Activated CD4-positive, alpha-beta memory T cell treated with anti-CD3 and anti-CD28 coated beads for 36 hours (primary cell): ENCODE measurements around the gene CFAP107. TPM values are rescaled to one million over a fixed set of nuclear protein-coding genes. Genes with fewer than 3 reads are reported as not detected.

Source experiments
- CTCF ChIA-PET: fragments of 350-600 bp; sonication (Branson Sonifier 250); formaldehyde crosslinking; loops from one replicate; lab custom pipeline; 2021; ENCODE audit warnings: antibody characterized with exemption, inconsistent platforms; lab: Charles Lee
- POLR2A ChIA-PET: fragments of 350-600 bp; sonication (Branson Sonifier 250); formaldehyde crosslinking; loops from one replicate; lab custom pipeline; 2021; ENCODE audit warnings: antibody characterized with exemption; lab: Charles Lee
- DNase-seq: peaks from one replicate; pipeline ENCODE4 v3.0.0-alpha.2; 2020
- H3K27ac Mint-ChIP-seq: one replicate; pipeline ENCODE4 v1.8.0; 2021; ENCODE audit warnings: mixed read lengths
- H3K27me3 Mint-ChIP-seq: one replicate; pipeline ENCODE4 v1.8.0; 2021; ENCODE audit warnings: mixed read lengths
- H3K36me3 Mint-ChIP-seq: one replicate; pipeline ENCODE4 v1.8.0; 2021; ENCODE audit warnings: mixed read lengths
- H3K4me1 Mint-ChIP-seq: one replicate; pipeline ENCODE4 v1.8.0; 2021; ENCODE audit warnings: low read depth, mixed read lengths
- H3K4me3 Mint-ChIP-seq: one replicate; pipeline ENCODE4 v1.8.0; 2021; ENCODE audit warnings: mild to moderate bottlenecking, mixed read lengths
- H3K9me3 Mint-ChIP-seq: one replicate; pipeline ENCODE4 v1.8.0; 2021; ENCODE audit warnings: mixed read lengths
- intact Hi-C: fragments of 100-400 bp; cut with micrococcal nuclease; formaldehyde crosslinking; loops from one replicate; pipeline ENCODE4 v1.15.1; 2023
- total RNA-seq, 2 experiments: library from RNA; stranded (reverse); gene quantifications; one replicate each; pipeline ENCODE4 v1.2.3, GENCODE V29; 2021

CFAP107 gene
- total RNA-seq, 2 experiments from 2014 or later: not detected

DNA sequence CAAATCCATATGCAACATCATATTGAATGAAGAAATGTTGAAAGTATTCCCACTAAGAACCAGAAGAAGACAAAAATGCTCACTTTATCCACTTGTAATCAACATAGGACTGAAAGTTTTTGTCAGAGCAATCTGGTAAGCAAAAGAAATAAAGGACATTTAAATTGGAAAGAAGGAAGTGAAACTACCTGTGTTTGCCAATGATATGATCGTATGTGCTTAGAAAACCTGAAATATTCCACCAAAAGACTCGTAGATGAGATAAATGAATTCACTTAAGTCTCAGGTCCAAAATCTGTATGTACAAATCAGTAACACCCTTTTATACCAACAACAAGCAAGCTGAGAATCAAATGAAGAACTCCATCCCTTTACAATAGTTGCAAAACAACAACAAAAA lies 53.7 kb downstream of the CFAP107 start:
- Mint-ChIP-seq H3K36me3 (no peaks in the 10 kb centered on the region), H3K9me3 (peaks cover 4% of the 10 kb centered on the region), H3K27ac (no peak overlapping the region), H3K27me3 (peaks cover 3% of the 10 kb centered on the region), H3K4me3 (no peak overlapping the region), H3K4me1 (no peaks in the 10 kb centered on the region)
- POLR2A ChIA-PET: no interaction called here
- CTCF ChIA-PET: no interaction called here
- intact Hi-C loops: no loop called here
- DNase-seq: no peak

- POLR2A ChIA-PET: no interaction called here
- Mint-ChIP-seq H3K4me1 (no peaks in the 10 kb centered on the region), H3K4me3 (no peak overlapping the region), H3K9me3 (peaks cover 10% of the 10 kb centered on the region), H3K27me3 (peaks cover 19% of the 10 kb centered on the region), H3K27ac (no peak overlapping the region), H3K36me3 (no peaks in the 10 kb centered on the region)
- DNase-seq: no peak
- intact Hi-C loops: no loop called here
- CTCF ChIA-PET: no interaction called here
Observed at GRCh38 chr1:12809933-12810332, 63.9 kb downstream of the CFAP107 start.

- Mint-ChIP-seq H3K4me3 (no peak overlapping the region), H3K27ac (no peak overlapping the region), H3K4me1 (no peaks in the 10 kb centered on the region), H3K9me3 (peaks cover 6% of the 10 kb centered on the region), H3K36me3 (no peaks in the 10 kb centered on the region), H3K27me3 (peaks cover 16% of the 10 kb centered on the region)
- POLR2A ChIA-PET: no interaction called here
- CTCF ChIA-PET: no interaction called here
- DNase-seq: no peak
- intact Hi-C loops: no loop called here
Observed at GRCh38 chr1:12810691-12811408, 64.8 kb downstream of the CFAP107 start.

- CTCF ChIA-PET: no interaction called here
- no peak overlapping the region for H3K27ac Mint-ChIP-seq
- intact Hi-C loops: no loop called here
- H3K4me3 Mint-ChIP-seq: no peak overlapping the region
- H3K36me3 Mint-ChIP-seq: no peaks in the 10 kb centered on the region
- DNase-seq: no peak
- POLR2A ChIA-PET: no interaction called here
- H3K9me3 Mint-ChIP-seq: peaks cover 3% of the 10 kb centered on the region
- H3K27me3 Mint-ChIP-seq: peaks cover 15% of the 10 kb centered on the region
- H3K4me1 Mint-ChIP-seq: no peaks in the 10 kb centered on the region
Observed at GRCh38 chr1:12811409-12811784, 65.4 kb downstream of the CFAP107 start.

Other genes starting within 250 kb of the CFAP107 start
- gene DHRS3, start 128.0 kb upstream of the CFAP107 start, total RNA-seq: 10 to 100 TPM; 57.6 to 58.8 TPM
- not detected for gene AADACL4, start 102.1 kb upstream of the CFAP107 start, total RNA-seq
- not detected for gene AADACL3, start 30.1 kb upstream of the CFAP107 start, total RNA-seq
- gene PRAMEF12, start 27.5 kb downstream of the CFAP107 start, total RNA-seq: not detected
- not detected for gene PRAMEF1, start 45.2 kb downstream of the CFAP107 start, total RNA-seq
- gene PRAMEF11, start 85.2 kb downstream of the CFAP107 start, total RNA-seq: not detected
- not detected for gene HNRNPCL1, start 102.5 kb downstream of the CFAP107 start, total RNA-seq
- gene PRAMEF2, start 110.9 kb downstream of the CFAP107 start, total RNA-seq: not detected
- gene PRAMEF4, start 140.0 kb downstream of the CFAP107 start, total RNA-seq: not detected
- gene PRAMEF10, start 152.1 kb downstream of the CFAP107 start, total RNA-seq: not detected
- gene PRAMEF7, start 170.4 kb downstream of the CFAP107 start, total RNA-seq: not detected
- not detected for gene PRAMEF6, start 201.4 kb downstream of the CFAP107 start, total RNA-seq